Osteoblast (primary cell): ENCODE results near the gene RILPL2. TPM values are rescaled to one million over a fixed set of nuclear protein-coding genes. Genes with fewer than 3 reads are reported as not detected.

Experiments
- DNase-seq: peaks from one replicate; pipeline ENCODE4 v3.0.0; 2011; ENCODE audit warnings: low spot score, mixed read lengths; ENCODE audit not compliant: insufficient read length; ENCODE audit errors: missing footprints
- H2AFZ ChIP-seq: 2 replicates; pipeline ENCODE4 v1.6.0; 2011; ENCODE audit warnings: mild to moderate bottlenecking, low read length
- H3K27ac ChIP-seq: 2 replicates; pipeline ENCODE4 v1.5.1; 2011; ENCODE audit warnings: mild to moderate bottlenecking, low read depth, low read length, moderate library complexity
- H3K27me3 ChIP-seq: 2 replicates; pipeline ENCODE4 v1.6.0; 2012; ENCODE audit warnings: mild to moderate bottlenecking, control low read depth, inconsistent platforms, low read length, moderate library complexity; ENCODE audit not compliant: insufficient read depth
- H3K36me3 ChIP-seq: 2 replicates; pipeline ENCODE4 v1.5.1; 2011; ENCODE audit warnings: mild to moderate bottlenecking, low read length, control low read depth, moderate library complexity; ENCODE audit not compliant: insufficient read depth
- H3K4me1 ChIP-seq: 2 replicates; pipeline ENCODE4 v1.5.1; 2011; ENCODE audit warnings: mild to moderate bottlenecking, low read length, control low read depth, moderate library complexity; ENCODE audit not compliant: insufficient read depth
- H3K4me2 ChIP-seq: 2 replicates; pipeline ENCODE4 v1.6.0; 2011; ENCODE audit warnings: mild to moderate bottlenecking, low read length; ENCODE audit not compliant: insufficient read depth
- H3K4me3 ChIP-seq: fragments of 200-600 bp; sonication (generic); 3 replicates; pipeline ENCODE4 v1.5.1; 2012; ENCODE audit warnings: mild to moderate bottlenecking, low read length, inconsistent platforms; ENCODE audit not compliant: insufficient read depth
- H3K79me2 ChIP-seq: 2 replicates; pipeline ENCODE4 v1.6.0; 2012; ENCODE audit warnings: mild to moderate bottlenecking, low read length, control low read depth, inconsistent platforms; ENCODE audit not compliant: insufficient read depth
- H3K9me3 ChIP-seq: 2 replicates; pipeline ENCODE4 v1.5.1; 2011; ENCODE audit warnings: low read depth, low read length, control low read depth
- H4K20me1 ChIP-seq: 2 replicates; pipeline ENCODE4 v1.6.0; 2012; ENCODE audit warnings: mild to moderate bottlenecking, low read length, control low read depth; ENCODE audit not compliant: insufficient read depth
- total RNA-seq: library from RNA; depleted of rRNA; stranded (reverse); fragments of >200 nt; gene quantifications from 2 replicates; pipeline ENCODE4 v1.2.3, GENCODE V29; 2012
- TF ChIP-seq, protein P1 (sequence below): IDR thresholded peaks from 2 replicates; pipeline ENCODE4 v1.5.1; 2011; ENCODE audit warnings: mild to moderate bottlenecking, low read depth, low read length, moderate library complexity; ENCODE audit errors: extremely low read depth

Gene RILPL2
- total RNA-seq, 1 donor: 5.1 TPM

DNA sequence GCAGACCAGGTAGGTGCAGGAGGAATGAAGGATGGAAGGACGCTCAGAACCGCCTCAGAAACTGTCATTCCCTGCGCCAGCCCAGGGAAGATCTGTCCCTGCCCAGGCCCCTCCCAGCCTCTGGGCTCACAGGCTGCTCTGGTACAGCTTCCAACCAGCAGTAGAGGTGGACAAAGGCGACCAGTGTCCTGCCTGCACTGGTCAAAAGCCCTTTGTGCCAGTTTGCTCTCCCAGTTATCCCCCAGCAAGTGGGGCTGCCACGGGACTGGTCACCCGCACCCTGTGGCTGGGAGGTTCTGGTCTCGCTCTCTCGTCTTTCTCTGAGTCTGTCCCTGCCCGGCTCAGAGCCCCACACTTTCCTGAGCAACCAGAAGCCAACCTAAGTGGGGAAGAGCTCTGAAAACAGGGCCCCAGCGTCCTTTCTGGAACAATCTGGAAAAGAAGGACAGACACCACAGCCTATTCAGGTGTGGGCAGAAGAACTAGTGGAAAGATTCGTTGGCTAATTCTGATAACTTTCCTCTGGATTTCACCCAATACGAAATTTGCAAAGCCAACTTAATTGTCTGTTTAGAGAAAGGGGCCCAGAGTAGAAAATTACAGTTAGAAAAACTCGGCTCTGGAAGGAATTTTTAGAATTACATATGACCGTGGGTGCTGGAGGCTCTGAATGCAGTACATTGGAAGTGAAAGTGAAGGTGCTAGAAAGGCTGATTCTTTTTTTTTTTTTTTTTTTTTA lies 43.1 kb upstream of the RILPL2 start:
- H3K36me3 ChIP-seq: peaks cover 10% of the 10 kb centered on the region
- peak; percentile 87 for DNase-seq
- H3K4me1 ChIP-seq: peaks cover 21% of the 10 kb centered on the region
- peak overlapping the region; percentile 61 for H3K4me2 ChIP-seq
- H3K27ac ChIP-seq: peak overlapping the region; percentile 83
- peaks cover 3% of the 10 kb centered on the region for H3K79me2 ChIP-seq
- no peaks in the 10 kb centered on the region for H3K27me3 ChIP-seq
- TF ChIP-seq, protein P1, sequence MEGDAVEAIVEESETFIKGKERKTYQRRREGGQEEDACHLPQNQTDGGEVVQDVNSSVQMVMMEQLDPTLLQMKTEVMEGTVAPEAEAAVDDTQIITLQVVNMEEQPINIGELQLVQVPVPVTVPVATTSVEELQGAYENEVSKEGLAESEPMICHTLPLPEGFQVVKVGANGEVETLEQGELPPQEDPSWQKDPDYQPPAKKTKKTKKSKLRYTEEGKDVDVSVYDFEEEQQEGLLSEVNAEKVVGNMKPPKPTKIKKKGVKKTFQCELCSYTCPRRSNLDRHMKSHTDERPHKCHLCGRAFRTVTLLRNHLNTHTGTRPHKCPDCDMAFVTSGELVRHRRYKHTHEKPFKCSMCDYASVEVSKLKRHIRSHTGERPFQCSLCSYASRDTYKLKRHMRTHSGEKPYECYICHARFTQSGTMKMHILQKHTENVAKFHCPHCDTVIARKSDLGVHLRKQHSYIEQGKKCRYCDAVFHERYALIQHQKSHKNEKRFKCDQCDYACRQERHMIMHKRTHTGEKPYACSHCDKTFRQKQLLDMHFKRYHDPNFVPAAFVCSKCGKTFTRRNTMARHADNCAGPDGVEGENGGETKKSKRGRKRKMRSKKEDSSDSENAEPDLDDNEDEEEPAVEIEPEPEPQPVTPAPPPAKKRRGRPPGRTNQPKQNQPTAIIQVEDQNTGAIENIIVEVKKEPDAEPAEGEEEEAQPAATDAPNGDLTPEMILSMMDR: no peak
- peak overlapping the region; percentile 26 for H3K4me3 ChIP-seq
- peak overlapping the region; percentile 37 for H2AFZ ChIP-seq
- H4K20me1 ChIP-seq: no peaks in the 10 kb centered on the region
- H3K9me3 ChIP-seq: no peaks in the 10 kb centered on the region

- TF ChIP-seq, protein P1: no peak
- Histone ChIP-seq H3K4me2 (peak overlapping the region; percentile 61), H3K36me3 (peaks cover 10% of the 10 kb centered on the region), H2AFZ (no peak overlapping the region), H3K4me3 (peak overlapping the region; percentile 15), H3K9me3 (no peaks in the 10 kb centered on the region), H3K4me1 (peaks cover 21% of the 10 kb centered on the region), H3K79me2 (peaks cover 3% of the 10 kb centered on the region), H4K20me1 (no peaks in the 10 kb centered on the region), H3K27ac (peak overlapping the region; percentile 83), H3K27me3 (no peaks in the 10 kb centered on the region)
- peak; percentile 94 for DNase-seq
These were observed 42.3 kb upstream of the RILPL2 start for GRCh38 chr12:123478762-123479161.

- Histone ChIP-seq H3K27ac (peak overlapping the region; percentile 83), H3K79me2 (peaks cover 3% of the 10 kb centered on the region), H3K4me2 (no peak overlapping the region)
These were observed 41.6 kb upstream of the RILPL2 start for GRCh38 chr12:123478069-123478468.

GRCh38 chr12:123475246-123475703 lies 38.8 kb upstream of the RILPL2 start:
- H2AFZ ChIP-seq: no peak overlapping the region
- peaks cover 11% of the 10 kb centered on the region for H3K79me2 ChIP-seq
- H3K4me1 ChIP-seq: peaks cover 28% of the 10 kb centered on the region
- peaks cover 9% of the 10 kb centered on the region for H4K20me1 ChIP-seq
- peak overlapping the region; percentile 4 for H3K27ac ChIP-seq
- H3K36me3 ChIP-seq: peaks cover 36% of the 10 kb centered on the region
- no peak overlapping the region for H3K4me2 ChIP-seq
- peak; percentile 23 for DNase-seq
- H3K4me3 ChIP-seq: no peak overlapping the region
- no peaks in the 10 kb centered on the region for H3K9me3 ChIP-seq
- TF ChIP-seq, protein P1: no peak
- no peaks in the 10 kb centered on the region for H3K27me3 ChIP-seq

More at GRCh38 chr12:123478069-123478468, 41.6 kb upstream of the RILPL2 start:
- H3K4me1 ChIP-seq: peaks cover 21% of the 10 kb centered on the region
- no peaks in the 10 kb centered on the region for H3K9me3 ChIP-seq
- H3K4me3 ChIP-seq: no peak overlapping the region
- H3K27me3 ChIP-seq: no peaks in the 10 kb centered on the region
- no peak for DNase-seq
- H2AFZ ChIP-seq: no peak overlapping the region
- TF ChIP-seq, protein P1: no peak
- H4K20me1 ChIP-seq: no peaks in the 10 kb centered on the region
- peaks cover 10% of the 10 kb centered on the region for H3K36me3 ChIP-seq
